Neural cell (in vitro differentiated cells): ENCODE measurements around the gene COX7A2. TPM values are rescaled to one million over a fixed set of nuclear protein-coding genes. Genes with fewer than 3 reads are reported as not detected.

Experiments used
- H2AFZ ChIP-seq: fragments of 200-600, 300-800 bp; sonication (generic), shearing (Covaris generic); 2 replicates; pipeline ENCODE4 v1.6.0; 2014; ENCODE audit warnings: low read depth, mild to moderate bottlenecking, antibody characterized with exemption, low read length, moderate library complexity
- H3F3A ChIP-seq: fragments of 200-600 bp; shearing (Covaris generic); 2 replicates; pipeline ENCODE4 v1.6.1; 2016; ENCODE audit warnings: mild to moderate bottlenecking, moderate library complexity, mixed read lengths, antibody characterized with exemption, low read length; ENCODE audit not compliant: insufficient read depth, poor library complexity, severe bottlenecking
- H3K27ac ChIP-seq: fragments of 200-600, 300-800 bp; sonication (generic), shearing (Covaris generic); 2 replicates; pipeline ENCODE4 v1.5.1; 2014; ENCODE audit warnings: mild to moderate bottlenecking, low read length, moderate library complexity
- H3K27me3 ChIP-seq: fragments of 300-800, 200-600 bp; sonication (generic), shearing (Covaris generic); 2 replicates; pipeline ENCODE4 v1.6.0; 2014; ENCODE audit warnings: mild to moderate bottlenecking, low read depth, low read length, moderate library complexity; ENCODE audit not compliant: insufficient read depth
- H3K36me3 ChIP-seq: fragments of 300-800, 200-600 bp; sonication (generic), shearing (Covaris generic); 2 replicates; pipeline ENCODE4 v1.5.1; 2014; ENCODE audit warnings: mild to moderate bottlenecking, antibody characterized with exemption, low read length, moderate library complexity; ENCODE audit not compliant: insufficient read depth
- H3K4me2 ChIP-seq: fragments of 300-800, 200-600 bp; sonication (generic), shearing (Covaris generic); 2 replicates; pipeline ENCODE4 v1.6.0; 2014; ENCODE audit warnings: mild to moderate bottlenecking, low read length
- H3K4me3 ChIP-seq: fragments of 300-800, 200-600 bp; sonication (generic), shearing (Covaris generic); 2 replicates; pipeline ENCODE4 v1.5.1; 2014; ENCODE audit warnings: mild to moderate bottlenecking, low read length, moderate library complexity
- H3K79me2 ChIP-seq: fragments of 200-600 bp; shearing (Covaris generic); replicated peaks from 2 replicates; pipeline ENCODE4 v1.6.0; 2014; ENCODE audit warnings: mild to moderate bottlenecking, low read length, moderate library complexity; ENCODE audit not compliant: insufficient read depth
- H3K9ac ChIP-seq: fragments of 300-800, 200-600 bp; sonication (generic), shearing (Covaris generic); 2 replicates; pipeline ENCODE4 v1.6.1; 2016; ENCODE audit warnings: mild to moderate bottlenecking, low read length, mixed read lengths
- H3K9me2 ChIP-seq: fragments of 200-600 bp; shearing (Covaris generic); 2 replicates; pipeline ENCODE4 v1.6.1; 2016; ENCODE audit warnings: mild to moderate bottlenecking, low read length, mixed read lengths; ENCODE audit not compliant: insufficient read depth
- H3K9me3 ChIP-seq: fragments of 200-600, 300-800 bp; sonication (generic), shearing (Covaris generic); 2 replicates; pipeline ENCODE4 v1.6.1; 2016; ENCODE audit warnings: mild to moderate bottlenecking, mixed run types, low read length, moderate library complexity, mixed read lengths
- H4K20me1 ChIP-seq: fragments of 200-600 bp; shearing (Covaris generic); 2 replicates; pipeline ENCODE4 v1.6.1; 2016; ENCODE audit warnings: mild to moderate bottlenecking, mixed run types; ENCODE audit not compliant: insufficient read depth
- EP300 ChIP-seq: fragments of 450-650 bp; conservative IDR thresholded peaks from 2 replicates; pipeline ENCODE4 v1.6.1; 2014; ENCODE audit warnings: antibody characterized with exemption, mild to moderate bottlenecking, moderate library complexity; ENCODE audit not compliant: poor library complexity, severe bottlenecking
- EZH2 ChIP-seq: fragments of 200-600, 300-800 bp; shearing (Covaris generic), sonication (generic); IDR thresholded peaks from 2 replicates; pipeline ENCODE4 v1.6.1; 2014; ENCODE audit warnings: antibody characterized with exemption, low read length, borderline replicate concordance, mild to moderate bottlenecking; ENCODE audit not compliant: insufficient read depth, poor library complexity, severe bottlenecking
- MXI1 ChIP-seq: fragments of 450-650 bp; conservative IDR thresholded peaks from 2 replicates; pipeline ENCODE4 v1.6.1; 2014; ENCODE audit warnings: antibody characterized with exemption, mild to moderate bottlenecking; ENCODE audit not compliant: poor library complexity, severe bottlenecking
- POLR2AphosphoS5 ChIP-seq: IDR thresholded peaks from 2 replicates; pipeline ENCODE4 v1.6.1; 2012
- RAD21 ChIP-seq: fragments of 450-650 bp; conservative IDR thresholded peaks from 2 replicates; pipeline ENCODE4 v1.6.1; 2014; ENCODE audit warnings: antibody characterized with exemption, mild to moderate bottlenecking, moderate library complexity
- SMC3 ChIP-seq: fragments of 450-650 bp; conservative IDR thresholded peaks from 2 replicates; pipeline ENCODE4 v1.6.1; 2014; ENCODE audit warnings: antibody characterized with exemption, mild to moderate bottlenecking, moderate library complexity; ENCODE audit not compliant: poor library complexity
- TAF1 ChIP-seq: IDR thresholded peaks from 2 replicates; pipeline ENCODE4 v1.6.1; 2012; ENCODE audit warnings: low read depth
- polyA plus RNA-seq: library from polyadenylated mRNA; depleted of rRNA; stranded (reverse); fragments of >200 nt; gene quantifications from 2 replicates; pipeline ENCODE4 v1.2.3, GENCODE V29; 2014
- TF ChIP-seq, protein P1 (sequence below): fragments of 450-650 bp; IDR thresholded peaks from 2 replicates; pipeline ENCODE4 v1.5.1; 2014; ENCODE audit warnings: antibody characterized with exemption, mild to moderate bottlenecking, moderate library complexity; ENCODE audit not compliant: poor library complexity, severe bottlenecking
- TF ChIP-seq, protein P2 (sequence below): IDR thresholded peaks from 2 replicates; pipeline ENCODE4 v1.6.1; 2012; ENCODE audit warnings: borderline replicate concordance

Gene COX7A2
- polyA plus RNA-seq, 1 donor from 2014 or later = 2,909 TPM

DNA sequence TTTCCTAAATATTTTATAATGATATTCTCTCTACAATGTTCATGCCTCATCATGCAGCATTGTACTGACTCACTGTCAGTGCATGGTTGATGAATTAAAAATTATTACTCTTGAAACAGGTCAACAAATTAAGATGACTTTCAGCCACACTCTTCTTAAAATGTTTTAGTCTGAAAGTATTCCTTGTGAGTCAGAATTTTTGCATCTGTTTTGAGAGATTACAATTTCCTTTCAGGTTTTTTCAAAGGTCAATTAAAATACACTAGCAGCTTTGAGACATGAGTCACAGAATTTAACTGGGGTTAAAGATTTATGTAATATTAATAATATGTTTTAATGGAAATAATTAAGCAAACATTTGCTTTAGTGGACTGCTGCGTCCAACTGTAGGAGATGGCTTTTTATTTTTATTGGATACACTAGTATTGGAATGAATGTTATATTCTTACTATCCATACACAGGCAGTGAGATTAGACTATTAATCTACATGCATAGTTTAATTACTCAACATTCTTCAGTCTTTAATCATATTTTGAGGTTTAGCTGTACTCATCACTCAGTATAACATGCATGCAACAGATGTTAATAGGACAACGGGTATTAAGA is 47.4 kb downstream of the COX7A2 start:
- H4K20me1 ChIP-seq = no peaks in the 10 kb centered on the region
- no peak overlapping the region for H3K4me3 ChIP-seq
- H3K9me3 ChIP-seq = no peaks in the 10 kb centered on the region
- no peaks in the 10 kb centered on the region for H3K79me2 ChIP-seq
- H3K9ac ChIP-seq = no peak overlapping the region
- no peak overlapping the region for H2AFZ ChIP-seq
- H3K27ac ChIP-seq = no peak overlapping the region
- no peaks in the 10 kb centered on the region for H3F3A ChIP-seq
- no peaks in the 10 kb centered on the region for H3K36me3 ChIP-seq
- no peak overlapping the region for H3K4me2 ChIP-seq
- no peaks in the 10 kb centered on the region for H3K9me2 ChIP-seq
- TF ChIP-seq EP300 (no peak), SMC3 (no peak), POLR2AphosphoS5 (no peak), TAF1 (no peak)
- TF ChIP-seq, protein P1, sequence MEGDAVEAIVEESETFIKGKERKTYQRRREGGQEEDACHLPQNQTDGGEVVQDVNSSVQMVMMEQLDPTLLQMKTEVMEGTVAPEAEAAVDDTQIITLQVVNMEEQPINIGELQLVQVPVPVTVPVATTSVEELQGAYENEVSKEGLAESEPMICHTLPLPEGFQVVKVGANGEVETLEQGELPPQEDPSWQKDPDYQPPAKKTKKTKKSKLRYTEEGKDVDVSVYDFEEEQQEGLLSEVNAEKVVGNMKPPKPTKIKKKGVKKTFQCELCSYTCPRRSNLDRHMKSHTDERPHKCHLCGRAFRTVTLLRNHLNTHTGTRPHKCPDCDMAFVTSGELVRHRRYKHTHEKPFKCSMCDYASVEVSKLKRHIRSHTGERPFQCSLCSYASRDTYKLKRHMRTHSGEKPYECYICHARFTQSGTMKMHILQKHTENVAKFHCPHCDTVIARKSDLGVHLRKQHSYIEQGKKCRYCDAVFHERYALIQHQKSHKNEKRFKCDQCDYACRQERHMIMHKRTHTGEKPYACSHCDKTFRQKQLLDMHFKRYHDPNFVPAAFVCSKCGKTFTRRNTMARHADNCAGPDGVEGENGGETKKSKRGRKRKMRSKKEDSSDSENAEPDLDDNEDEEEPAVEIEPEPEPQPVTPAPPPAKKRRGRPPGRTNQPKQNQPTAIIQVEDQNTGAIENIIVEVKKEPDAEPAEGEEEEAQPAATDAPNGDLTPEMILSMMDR = no peak
- peaks cover 11% of the 10 kb centered on the region for H3K27me3 ChIP-seq

DNA sequence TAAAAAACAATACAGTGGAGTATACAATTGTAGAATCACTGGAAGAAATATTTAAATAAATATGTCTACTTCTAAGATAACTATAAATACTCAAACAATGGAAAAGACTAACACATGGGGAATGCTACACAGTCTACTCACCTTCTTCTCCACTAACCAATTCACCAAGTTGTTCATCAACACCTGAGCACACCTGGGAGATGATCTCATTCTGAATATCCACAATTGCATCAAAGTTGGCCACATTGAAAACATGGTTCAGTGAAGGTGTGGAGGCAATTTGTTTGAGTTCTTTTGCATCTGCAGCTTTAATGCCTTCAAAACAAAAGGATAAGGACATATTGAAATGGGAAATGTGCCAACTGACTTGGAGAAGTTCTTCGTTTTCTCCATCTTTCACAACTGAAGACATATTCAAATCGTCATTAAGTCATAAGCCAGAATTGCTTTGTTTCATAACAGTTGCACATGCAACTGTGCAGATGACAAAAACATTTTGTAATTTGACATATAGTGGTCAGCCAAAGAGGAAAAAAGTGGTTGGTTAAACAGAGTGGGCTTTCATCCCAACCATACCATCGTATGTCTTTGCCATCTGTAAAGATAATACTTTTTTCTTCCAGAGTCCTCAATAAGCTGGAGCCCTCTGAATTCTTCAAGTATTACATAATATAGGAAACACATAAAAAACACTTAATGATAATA is 55.2 kb downstream of the COX7A2 start:
- no peaks in the 10 kb centered on the region for H3F3A ChIP-seq
- H3K4me2 ChIP-seq = no peak overlapping the region
- TF ChIP-seq EZH2 (no peak), MXI1 (no peak), RAD21 (no peak), TAF1 (no peak), EP300 (no peak), POLR2AphosphoS5 (no peak), SMC3 (no peak)
- TF ChIP-seq, protein P1 = no peak
- TF ChIP-seq, protein P2, sequence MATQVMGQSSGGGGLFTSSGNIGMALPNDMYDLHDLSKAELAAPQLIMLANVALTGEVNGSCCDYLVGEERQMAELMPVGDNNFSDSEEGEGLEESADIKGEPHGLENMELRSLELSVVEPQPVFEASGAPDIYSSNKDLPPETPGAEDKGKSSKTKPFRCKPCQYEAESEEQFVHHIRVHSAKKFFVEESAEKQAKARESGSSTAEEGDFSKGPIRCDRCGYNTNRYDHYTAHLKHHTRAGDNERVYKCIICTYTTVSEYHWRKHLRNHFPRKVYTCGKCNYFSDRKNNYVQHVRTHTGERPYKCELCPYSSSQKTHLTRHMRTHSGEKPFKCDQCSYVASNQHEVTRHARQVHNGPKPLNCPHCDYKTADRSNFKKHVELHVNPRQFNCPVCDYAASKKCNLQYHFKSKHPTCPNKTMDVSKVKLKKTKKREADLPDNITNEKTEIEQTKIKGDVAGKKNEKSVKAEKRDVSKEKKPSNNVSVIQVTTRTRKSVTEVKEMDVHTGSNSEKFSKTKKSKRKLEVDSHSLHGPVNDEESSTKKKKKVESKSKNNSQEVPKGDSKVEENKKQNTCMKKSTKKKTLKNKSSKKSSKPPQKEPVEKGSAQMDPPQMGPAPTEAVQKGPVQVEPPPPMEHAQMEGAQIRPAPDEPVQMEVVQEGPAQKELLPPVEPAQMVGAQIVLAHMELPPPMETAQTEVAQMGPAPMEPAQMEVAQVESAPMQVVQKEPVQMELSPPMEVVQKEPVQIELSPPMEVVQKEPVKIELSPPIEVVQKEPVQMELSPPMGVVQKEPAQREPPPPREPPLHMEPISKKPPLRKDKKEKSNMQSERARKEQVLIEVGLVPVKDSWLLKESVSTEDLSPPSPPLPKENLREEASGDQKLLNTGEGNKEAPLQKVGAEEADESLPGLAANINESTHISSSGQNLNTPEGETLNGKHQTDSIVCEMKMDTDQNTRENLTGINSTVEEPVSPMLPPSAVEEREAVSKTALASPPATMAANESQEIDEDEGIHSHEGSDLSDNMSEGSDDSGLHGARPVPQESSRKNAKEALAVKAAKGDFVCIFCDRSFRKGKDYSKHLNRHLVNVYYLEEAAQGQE = no peak
- no peaks in the 10 kb centered on the region for H3K36me3 ChIP-seq
- no peaks in the 10 kb centered on the region for H3K27me3 ChIP-seq
- H3K9me2 ChIP-seq = no peaks in the 10 kb centered on the region
- H3K27ac ChIP-seq = no peak overlapping the region
- no peaks in the 10 kb centered on the region for H3K9me3 ChIP-seq
- H3K79me2 ChIP-seq = no peaks in the 10 kb centered on the region
- no peaks in the 10 kb centered on the region for H4K20me1 ChIP-seq
- no peak overlapping the region for H2AFZ ChIP-seq
- no peak overlapping the region for H3K9ac ChIP-seq
- no peak overlapping the region for H3K4me3 ChIP-seq

Other genes starting within 250 kb of the COX7A2 start
- 0.63 and 1.0 TPM in 2 replicates for gene COL12A1, start 37.7 kb downstream of the COX7A2 start, polyA plus RNA-seq
- gene TMEM30A, start 41.0 kb upstream of the COX7A2 start, polyA plus RNA-seq = 103 and 110 TPM in 2 replicates
- 1.4 and 1.9 TPM in 2 replicates for gene FILIP1, start 250.0 kb upstream of the COX7A2 start, polyA plus RNA-seq